ENCODE measurements around the gene EIF2S3B.

DNA sequence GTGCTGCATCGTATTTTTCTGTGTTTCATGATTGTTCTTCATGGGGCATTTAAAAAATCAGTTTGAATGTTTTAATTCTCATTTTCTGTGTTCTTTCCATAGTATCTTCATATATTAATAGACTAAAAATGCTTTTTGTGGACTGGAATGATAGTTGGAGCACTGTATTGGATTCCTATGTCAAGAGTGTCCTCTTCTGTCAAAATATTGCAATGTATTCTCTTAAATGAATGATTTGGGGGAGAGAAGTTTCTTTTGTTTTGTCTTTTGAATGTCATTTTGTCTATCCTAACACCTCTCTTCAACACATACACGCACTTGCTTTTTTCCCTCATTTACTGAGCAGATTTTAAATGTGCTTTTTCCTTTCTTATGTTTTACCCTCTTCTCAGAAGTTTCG is 4.7 kb upstream of the EIF2S3B start:
- TF ChIP-seq CTCF (IDR thresholded peaks at IDR 0.05), result no peak
- no peak for TF ChIP-seq EP300 (IDR thresholded peaks at IDR 0.05)
- no peak for TF ChIP-seq POLR2AphosphoS5 (IDR thresholded peaks at IDR 0.05)
- TF ChIP-seq POLR2A (IDR thresholded peaks at IDR 0.05), result no peak

All from suprapubic skin (tissue), 4 donors.